ENCODE data around the gene KSR1. TPM values are rescaled to one million over a fixed set of nuclear protein-coding genes. Genes with fewer than 3 reads are reported as not detected.

The KSR1 gene
- total RNA-seq, 4 donors from 2014 or later = 26.0 to 37.5 (median 35.0) TPM

- DNase-seq (ENCODE audit: low spot score in 2 of 2) = no peak
- intact Hi-C loops (cut with DNase I; ENCODE audit: low total_unique reads) = no loop called here
- WGBS, 2 donors = 95 to 96% methylated on average over 9 of the region's 9 CpGs
- H3K4me3 ChIP-seq (ENCODE audit: low read depth, poor library complexity, severe bottlenecking) = no peak overlapping the region
- no peak for TF ChIP-seq POLR2A (IDR thresholded peaks at IDR 0.05)
- TF ChIP-seq, protein P1, sequence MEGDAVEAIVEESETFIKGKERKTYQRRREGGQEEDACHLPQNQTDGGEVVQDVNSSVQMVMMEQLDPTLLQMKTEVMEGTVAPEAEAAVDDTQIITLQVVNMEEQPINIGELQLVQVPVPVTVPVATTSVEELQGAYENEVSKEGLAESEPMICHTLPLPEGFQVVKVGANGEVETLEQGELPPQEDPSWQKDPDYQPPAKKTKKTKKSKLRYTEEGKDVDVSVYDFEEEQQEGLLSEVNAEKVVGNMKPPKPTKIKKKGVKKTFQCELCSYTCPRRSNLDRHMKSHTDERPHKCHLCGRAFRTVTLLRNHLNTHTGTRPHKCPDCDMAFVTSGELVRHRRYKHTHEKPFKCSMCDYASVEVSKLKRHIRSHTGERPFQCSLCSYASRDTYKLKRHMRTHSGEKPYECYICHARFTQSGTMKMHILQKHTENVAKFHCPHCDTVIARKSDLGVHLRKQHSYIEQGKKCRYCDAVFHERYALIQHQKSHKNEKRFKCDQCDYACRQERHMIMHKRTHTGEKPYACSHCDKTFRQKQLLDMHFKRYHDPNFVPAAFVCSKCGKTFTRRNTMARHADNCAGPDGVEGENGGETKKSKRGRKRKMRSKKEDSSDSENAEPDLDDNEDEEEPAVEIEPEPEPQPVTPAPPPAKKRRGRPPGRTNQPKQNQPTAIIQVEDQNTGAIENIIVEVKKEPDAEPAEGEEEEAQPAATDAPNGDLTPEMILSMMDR (IDR thresholded peaks at IDR 0.05) = no peak
Measured at GRCh38 chr17:27543958-27544349, 87.7 kb downstream of the KSR1 start.

DNA sequence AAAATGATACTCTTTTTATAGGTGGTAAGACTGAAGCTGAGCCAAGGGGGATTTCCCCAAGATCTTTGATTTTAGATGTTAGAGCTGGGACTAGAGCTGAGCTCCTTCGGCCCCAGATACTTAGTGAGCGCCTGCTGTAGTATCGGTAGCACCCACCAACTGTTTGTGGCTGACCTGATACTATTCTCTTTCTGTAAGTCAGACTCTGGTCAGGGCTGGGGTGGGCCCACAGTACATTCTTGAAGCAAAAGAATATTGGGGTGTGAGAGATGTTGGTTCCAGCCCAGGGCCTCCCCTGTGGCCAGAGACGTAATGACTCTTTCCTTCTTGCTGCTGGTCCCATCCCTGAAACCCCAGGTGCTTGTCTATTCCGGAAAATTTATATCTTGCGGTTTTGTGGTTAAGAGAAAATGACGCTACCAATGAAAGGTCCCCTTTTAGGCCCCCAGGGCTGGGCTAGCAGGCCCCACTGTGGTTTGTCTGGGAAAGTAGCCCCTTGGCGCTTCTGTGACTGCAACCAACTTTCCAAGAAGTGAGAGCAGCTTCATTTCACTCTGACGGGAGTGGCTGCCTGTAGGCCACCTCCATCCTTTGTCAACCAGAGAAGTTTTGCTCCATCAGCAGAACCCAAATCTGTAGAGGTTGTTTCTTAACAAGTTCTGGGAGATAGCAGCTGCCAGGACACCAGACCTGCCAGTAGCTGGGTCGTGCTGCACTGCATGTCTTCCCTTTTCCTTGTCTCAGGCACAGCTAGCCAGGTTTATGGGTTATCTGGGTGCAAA, 88.3 kb downstream of the KSR1 start:
- intact Hi-C loops (cut with DNase I; ENCODE audit: low total_unique reads) = no loop called here
- no peak overlapping the region for H3K4me3 ChIP-seq (ENCODE audit: low read depth, poor library complexity, severe bottlenecking)
- 67 to 69% methylated on average over 10 of the region's 10 CpGs for WGBS, 2 donors
- no peak for TF ChIP-seq POLR2A (IDR thresholded peaks at IDR 0.05)
- TF ChIP-seq, protein P1 (IDR thresholded peaks at IDR 0.05) = no peak
- no peak for DNase-seq (ENCODE audit: low spot score in 2 of 2)

DNA sequence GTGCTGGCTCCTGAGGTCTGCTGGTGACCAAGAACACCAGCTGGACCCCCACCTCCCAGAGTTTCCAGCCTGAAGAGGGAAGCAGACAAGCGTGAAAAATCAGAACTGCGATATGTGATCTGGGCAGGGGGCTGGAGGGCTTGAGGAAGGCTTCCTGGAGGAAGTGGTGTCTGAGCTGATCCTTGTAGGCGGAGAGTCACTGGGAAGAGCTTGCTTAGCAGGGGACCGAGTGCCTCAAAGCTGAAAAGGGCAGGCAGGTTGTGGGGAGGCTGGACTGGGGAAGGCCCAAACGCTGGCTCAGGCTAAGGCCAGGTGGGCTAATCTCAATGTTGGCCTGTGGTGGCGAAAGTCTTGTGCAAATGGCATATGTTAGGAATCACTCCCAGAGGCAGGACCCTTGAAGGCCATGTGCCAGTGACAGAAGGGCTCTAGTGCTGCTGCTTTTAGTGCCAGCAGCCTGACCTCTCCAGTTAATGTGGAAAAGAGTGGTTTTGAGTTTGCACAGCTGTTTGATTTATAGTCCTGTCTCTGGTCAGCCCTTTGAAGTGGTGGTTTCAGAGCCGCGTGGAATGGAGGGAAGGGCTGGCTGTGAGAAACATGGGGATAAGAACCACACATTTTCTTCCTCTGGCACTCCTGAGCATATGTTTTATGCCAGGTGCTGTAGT, 89.4 kb downstream of the KSR1 start:
- TF ChIP-seq, protein P1 (IDR thresholded peaks at IDR 0.05) = no peak
- no peak for TF ChIP-seq POLR2A (IDR thresholded peaks at IDR 0.05)
- no peak for DNase-seq (ENCODE audit: low spot score in 2 of 2)
- H3K4me3 ChIP-seq (ENCODE audit: low read depth, poor library complexity, severe bottlenecking) = no peak overlapping the region
- WGBS, 2 donors = 82 to 90% methylated on average over 8 of the region's 8 CpGs
- intact Hi-C loops (cut with DNase I; ENCODE audit: low total_unique reads) = no loop called here

DNA sequence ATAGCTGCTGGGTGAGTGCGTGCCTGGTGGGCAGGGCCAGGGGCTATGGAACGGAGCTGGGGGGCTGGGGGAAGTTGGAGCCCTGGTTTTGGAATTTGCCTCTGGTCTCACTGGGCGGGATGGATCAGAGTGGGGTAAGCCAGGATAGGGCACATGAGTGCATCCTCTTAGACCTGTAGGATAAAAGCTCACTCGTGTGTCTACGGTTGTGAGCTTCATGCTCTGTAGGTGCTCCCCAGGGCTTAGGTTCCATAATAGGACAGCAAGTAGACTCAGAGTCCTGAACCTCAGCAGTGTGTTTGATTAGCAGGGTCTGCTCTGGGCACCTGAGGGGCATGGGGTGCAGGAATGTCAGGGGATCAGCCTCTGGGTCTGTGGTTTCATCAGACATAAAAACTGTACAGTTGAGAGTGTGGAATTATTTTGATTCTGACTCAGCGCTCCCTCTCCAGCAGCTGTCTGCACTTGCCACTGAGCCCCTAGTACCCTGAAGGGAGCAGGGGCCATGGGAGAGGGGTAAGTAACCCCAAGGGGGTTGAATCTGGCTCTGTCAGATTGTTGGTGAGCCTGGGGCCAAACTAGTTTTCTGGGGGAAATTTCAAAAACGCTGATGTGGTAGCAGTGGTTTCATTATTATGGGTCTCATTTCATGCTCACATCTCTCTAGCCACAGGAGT, 90.5 kb downstream of the KSR1 start:
- TF ChIP-seq POLR2A (IDR thresholded peaks at IDR 0.05) = no peak
- TF ChIP-seq, protein P1 (IDR thresholded peaks at IDR 0.05) = no peak
- intact Hi-C loops (cut with DNase I; ENCODE audit: low total_unique reads) = no loop called here
- 78 to 86% methylated on average over 7 of the region's 7 CpGs for WGBS, 2 donors
- DNase-seq (ENCODE audit: low spot score in 2 of 2) = no peak
- H3K4me3 ChIP-seq (ENCODE audit: low read depth, poor library complexity, severe bottlenecking) = no peak overlapping the region

DNA sequence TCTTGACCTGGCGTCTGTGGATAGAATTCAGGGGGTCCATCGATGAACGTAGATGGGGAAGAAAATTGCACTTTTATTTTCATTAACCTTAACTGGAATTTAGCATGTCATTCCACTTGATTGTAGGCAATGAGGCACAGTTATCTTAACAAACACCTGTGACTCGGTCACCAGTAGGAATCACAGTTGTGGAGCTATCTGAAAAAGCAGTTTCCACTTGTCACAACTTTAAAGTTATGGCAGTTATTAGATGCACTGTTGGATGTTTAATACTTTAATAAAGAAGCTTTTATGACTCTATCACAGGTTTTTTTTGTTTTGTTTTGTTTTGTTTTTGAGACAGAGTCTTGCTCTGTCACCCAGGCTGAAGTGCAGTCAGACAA, 91.0 kb downstream of the KSR1 start:
- intact Hi-C loops (cut with DNase I; ENCODE audit: low total_unique reads) = no loop called here
- H3K4me3 ChIP-seq (ENCODE audit: low read depth, poor library complexity, severe bottlenecking) = no peak overlapping the region
- no peak for TF ChIP-seq POLR2A (IDR thresholded peaks at IDR 0.05)
- TF ChIP-seq, protein P1 (IDR thresholded peaks at IDR 0.05) = no peak
- DNase-seq (ENCODE audit: low spot score in 2 of 2) = no peak
- WGBS, 2 donors = 82 to 84% methylated on average over 4 of the region's 4 CpGs
